HG03060 (cell line): Measurements from ENCODE around the gene REXO1.

Source experiments
- ATAC-seq: cut with Tn5 transposase; IDR thresholded peaks from one replicate; pipeline ENCODE4 v1.9.1; 2021; ENCODE audit warnings: low read depth, moderate number of reproducible peaks; ENCODE audit not compliant: unreplicated experiment

The REXO1 gene

GRCh38 chr19:1773184-1773583, 75.1 kb downstream of the REXO1 start:
- no peak for ATAC-seq

GRCh38 chr19:1770866-1771576, 77.3 kb downstream of the REXO1 start:
- no peak for ATAC-seq

GRCh38 chr19:1769645-1769985, 78.7 kb downstream of the REXO1 start:
- no peak for ATAC-seq

GRCh38 chr19:1768918-1769644, 79.2 kb downstream of the REXO1 start:
- no peak for ATAC-seq

GRCh38 chr19:1768248-1768647, 80.0 kb downstream of the REXO1 start:
- no peak for ATAC-seq

- no peak for ATAC-seq
These were observed 80.8 kb downstream of the REXO1 start for GRCh38 chr19:1767464-1767933.

- ATAC-seq, result no peak
These were observed 81.4 kb downstream of the REXO1 start for GRCh38 chr19:1766800-1767352.

- no peak for ATAC-seq
These were observed 82.1 kb downstream of the REXO1 start for GRCh38 chr19:1765904-1766799.
